Left lung (tissue), 10 donors: ENCODE data around the gene ARAF. TPM values are rescaled to one million over a fixed set of nuclear protein-coding genes. Genes with fewer than 3 reads are reported as not detected.
A peak's percentile ranks its signal among the peaks of the same experiment; 100 is the strongest.

Source experiments
- ATAC-seq: fragments of 200-7000 bp; cut with Tn5 transposase; one replicate; pipeline ENCODE4 v1.9.1; 2020; ENCODE audit warnings: moderate library complexity
- DNase-seq, 4 donors: peaks; one replicate each; pipeline ENCODE4 v3.0.0-alpha.2; 2013 to 2020
- H3K27ac ChIP-seq, 2 donors: fragments of 200-600 bp; sonication (generic) in 1 of 2; one replicate each; pipeline versions ENCODE4 v1.5.0 to v1.8.0; 2020 to 2021
- H3K27me3 ChIP-seq, 2 donors: fragments of 200-600 bp; sonication (generic) in 1 of 2; one replicate each; pipeline versions ENCODE4 v1.5.0 to v1.8.0; 2020 to 2021
- H3K36me3 ChIP-seq, 2 donors: fragments of 200-600 bp; sonication (generic) in 1 of 2; one replicate each; pipeline versions ENCODE4 v1.5.0 to v1.8.0; 2020 to 2021
- H3K4me1 ChIP-seq, 2 donors: fragments of 200-600 bp; one replicate each; pipeline ENCODE4 v1.8.0; 2021
- H3K4me3 ChIP-seq, 2 donors: fragments of 200-600 bp; sonication (generic) in 1 of 2; one replicate each; pipeline versions ENCODE4 v1.5.0 to v1.8.0; 2020 to 2021; ENCODE audit warnings: mild to moderate bottlenecking in 1 of 2
- H3K9me3 ChIP-seq, 2 donors: fragments of 200-600 bp; sonication (generic) in 1 of 2; one replicate each; pipeline versions ENCODE4 v1.5.0 to v1.8.0; 2020 to 2021
- CTCF ChIP-seq, 2 donors: fragments of 200-600 bp; sonication (generic) in 1 of 2; IDR thresholded peaks; one replicate each; pipeline versions ENCODE4 v1.5.0 to v1.8.0; 2021; ENCODE audit warnings: antibody characterized with exemption in 2 of 2
- intact Hi-C, 2 donors: fragments of 100-400 bp; cut with DNase I; formaldehyde crosslinking; loops; one replicate each; pipeline versions ENCODE4 v1.11.2 to v1.14.2; 2022
- polyA plus RNA-seq, 6 donors: library from polyadenylated mRNA; unstranded; fragments of 120-200 nt; gene quantifications; one replicate each; pipeline ENCODE4 v1.2.1, GENCODE V29; 2013; ENCODE audit not compliant: insufficient read length in 6 of 6
- total RNA-seq, 2 donors: library from RNA; stranded (reverse); fragmentation: NEBNext Ultra II Directional; extraction: Animal tissue kit (Norgen Biotek cat#: 25700); gene quantifications; one replicate each; pipeline ENCODE4 v1.2.1, GENCODE V29; 2021
- donor health status: DM: no; HTN: yes; CAD: no.
- donor health status: DM: no; HTN: no; CAD: no.

The ARAF gene
- total and polyA plus RNA-seq, 8 donors = 47.5 to 93.1 (median 54.4) TPM

DNA sequence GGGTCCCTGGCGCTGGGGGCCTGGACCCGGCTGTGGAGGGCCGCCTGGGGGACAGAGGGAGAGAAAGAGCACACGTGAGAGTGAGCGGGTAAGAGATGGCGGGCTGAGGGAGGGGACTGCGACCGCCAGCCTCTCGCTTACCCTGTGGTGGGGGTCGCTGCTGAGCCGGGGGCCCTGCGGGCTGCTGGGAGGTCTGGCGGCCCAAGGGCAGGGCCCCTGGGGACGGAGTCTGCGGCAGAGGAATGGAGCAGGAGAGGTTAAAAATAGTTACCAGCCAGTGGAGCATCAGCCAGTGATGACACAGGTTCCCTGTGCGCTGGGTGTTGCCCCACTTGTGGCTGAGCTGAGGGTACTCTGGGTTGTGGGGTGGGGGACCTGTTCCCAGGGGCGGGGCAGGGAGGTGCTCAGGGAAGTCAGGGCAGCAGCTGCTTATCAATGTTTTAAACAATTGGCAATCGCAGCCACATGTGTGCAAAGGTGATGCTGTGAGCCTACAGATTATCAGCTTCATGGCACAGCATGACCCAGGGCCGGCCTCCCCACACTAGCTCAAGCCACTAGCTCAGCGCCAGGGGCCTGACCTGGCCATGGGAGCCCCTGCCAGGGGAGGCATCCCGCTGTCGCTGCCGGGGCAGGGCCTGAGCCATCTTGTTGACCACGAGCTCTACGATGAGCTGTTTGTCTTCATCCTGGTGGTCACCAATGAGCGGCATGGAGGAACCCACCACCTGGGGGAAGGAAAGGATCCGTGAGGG, 13.7 kb downstream of the ARAF start:
- peaks cover 0 to 10% of the 10 kb centered on the region in 2 donors for H3K27me3 ChIP-seq
- H3K9me3 ChIP-seq = no peaks in the 10 kb centered on the region
- H3K4me3 ChIP-seq = no peak overlapping the region
- peaks cover 0 to 23% of the 10 kb centered on the region in 2 donors for H3K36me3 ChIP-seq
- H3K27ac ChIP-seq = peak overlapping the region; percentile 23 to 53
- H3K4me1 ChIP-seq = peaks cover 4 to 23% of the 10 kb centered on the region in 2 donors
- intact Hi-C loops = no loop called here
- no peak for DNase-seq
- TF ChIP-seq CTCF (IDR thresholded peaks at IDR 0.05) = no peak
- ATAC-seq = no peak

GRCh38 chrX:47576021-47576898, 15.3 kb downstream of the ARAF start:
- no peak for ATAC-seq
- Histone ChIP-seq H3K27me3 (peaks cover 0 to 10% of the 10 kb centered on the region in 2 donors), H3K4me3 (no peak overlapping the region), H3K36me3 (peaks cover 0 to 10% of the 10 kb centered on the region in 2 donors), H3K9me3 (no peaks in the 10 kb centered on the region), H3K4me1 (peaks cover 4 to 28% of the 10 kb centered on the region in 2 donors), H3K27ac (no peak overlapping the region)
- no peak for DNase-seq
- TF ChIP-seq CTCF (IDR thresholded peaks at IDR 0.05) = no peak
- intact Hi-C loops = no loop called here

DNA sequence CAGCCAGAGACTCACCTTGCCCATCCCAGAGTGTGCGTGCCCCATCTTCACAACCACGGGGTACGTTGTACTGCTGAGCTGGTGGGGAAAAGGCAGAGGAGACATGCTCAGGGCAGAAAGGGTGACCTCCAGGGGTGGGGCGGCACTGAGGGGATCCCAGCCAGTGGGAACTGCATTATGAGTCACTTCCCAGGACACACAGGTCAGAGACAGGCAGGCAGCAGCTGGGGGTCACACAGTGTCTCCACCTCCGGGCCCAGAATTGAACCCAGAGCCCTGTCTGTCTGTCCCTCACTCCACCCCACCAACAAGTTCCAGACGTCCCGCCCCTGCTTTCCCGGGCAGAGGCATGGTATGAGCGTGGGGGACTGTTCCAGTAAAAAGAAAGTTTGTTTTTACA, 16.4 kb downstream of the ARAF start:
- Histone ChIP-seq H3K27me3 (peaks cover 0 to 10% of the 10 kb centered on the region in 2 donors), H3K4me3 (no peak overlapping the region), H3K27ac (no peak overlapping the region), H3K4me1 (peaks cover 4 to 36% of the 10 kb centered on the region in 2 donors), H3K9me3 (no peaks in the 10 kb centered on the region), H3K36me3 (no peaks in the 10 kb centered on the region)
- intact Hi-C loops = no loop called here
- no peak for TF ChIP-seq CTCF (IDR thresholded peaks at IDR 0.05)
- ATAC-seq (no peak), DNase-seq (no peak)

- no peak overlapping the region for H3K4me3 ChIP-seq
- intact Hi-C loops = no loop called here
- H3K27me3 ChIP-seq = peaks cover 0 to 10% of the 10 kb centered on the region in 2 donors
- H3K9me3 ChIP-seq = no peaks in the 10 kb centered on the region
- H3K27ac ChIP-seq = no peak overlapping the region
- H3K4me1 ChIP-seq = peaks cover 4 to 36% of the 10 kb centered on the region in 2 donors
- no peak for TF ChIP-seq CTCF (IDR thresholded peaks at IDR 0.05)
- DNase-seq = no peak
- ATAC-seq = no peak
- no peaks in the 10 kb centered on the region for H3K36me3 ChIP-seq
Observed at GRCh38 chrX:47577901-47578300, 16.9 kb downstream of the ARAF start.

DNA sequence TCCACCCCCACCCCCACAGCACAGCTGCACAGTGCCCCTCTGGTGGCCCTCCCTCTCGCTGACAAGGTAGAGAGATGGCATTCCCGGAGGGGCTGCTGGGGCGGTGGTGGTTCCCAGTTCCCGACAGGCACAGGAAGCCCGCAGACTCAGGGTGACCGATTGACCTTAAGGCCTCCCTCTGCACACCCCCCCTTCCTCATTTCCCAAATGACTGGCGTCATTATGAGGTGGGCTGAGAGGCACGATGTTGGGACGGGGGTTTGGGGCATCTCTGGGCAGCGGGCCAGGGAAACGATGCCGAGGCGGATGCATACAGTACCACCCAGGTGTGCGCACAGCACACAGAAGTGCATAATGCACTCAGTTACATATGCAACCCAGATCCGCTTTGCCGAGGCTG, 17.7 kb downstream of the ARAF start:
- H3K4me1 ChIP-seq = peaks cover 4 to 39% of the 10 kb centered on the region in 2 donors
- DNase-seq = peak in 1 of 4 donors; percentile 53
- H3K27me3 ChIP-seq = peaks cover 0 to 9% of the 10 kb centered on the region in 2 donors
- intact Hi-C loops = no loop called here
- H3K36me3 ChIP-seq = no peaks in the 10 kb centered on the region
- no peaks in the 10 kb centered on the region for H3K9me3 ChIP-seq
- no peak for TF ChIP-seq CTCF (IDR thresholded peaks at IDR 0.05)
- peak overlapping the region in 1 of 2 donors; percentile 61 for H3K27ac ChIP-seq
- peak; percentile 9 for ATAC-seq
- H3K4me3 ChIP-seq = no peak overlapping the region
